ENCODE measurements around the gene ECI1.

- TF ChIP-seq CTCF (IDR thresholded peaks at IDR 0.05; ENCODE audit: low read depth, low read length) (peak; percentile 40), EZH2phosphoT487 (IDR thresholded peaks at IDR 0.05; ENCODE audit: low read depth) (no peak)
Measured at GRCh38 chr16:2295056-2295798, 43.8 kb upstream of the ECI1 start.

Data from OCI-LY3 (cell line).